Neural progenitor cell (in vitro differentiated cells): ENCODE measurements around the gene RNF133.

Experiments
- EZH2 ChIP-seq: fragments of 200-600 bp; sonication (generic); IDR thresholded peaks from 2 replicates; pipeline ENCODE4 v1.6.1; 2017; ENCODE audit warnings: antibody characterized with exemption, mild to moderate bottlenecking, moderate library complexity
- TF ChIP-seq, protein P1 (sequence below): fragments of 200-600 bp; sonication (generic); IDR thresholded peaks from 2 replicates; pipeline ENCODE4 v1.5.1; 2017; ENCODE audit warnings: antibody characterized with exemption, mild to moderate bottlenecking

DNA sequence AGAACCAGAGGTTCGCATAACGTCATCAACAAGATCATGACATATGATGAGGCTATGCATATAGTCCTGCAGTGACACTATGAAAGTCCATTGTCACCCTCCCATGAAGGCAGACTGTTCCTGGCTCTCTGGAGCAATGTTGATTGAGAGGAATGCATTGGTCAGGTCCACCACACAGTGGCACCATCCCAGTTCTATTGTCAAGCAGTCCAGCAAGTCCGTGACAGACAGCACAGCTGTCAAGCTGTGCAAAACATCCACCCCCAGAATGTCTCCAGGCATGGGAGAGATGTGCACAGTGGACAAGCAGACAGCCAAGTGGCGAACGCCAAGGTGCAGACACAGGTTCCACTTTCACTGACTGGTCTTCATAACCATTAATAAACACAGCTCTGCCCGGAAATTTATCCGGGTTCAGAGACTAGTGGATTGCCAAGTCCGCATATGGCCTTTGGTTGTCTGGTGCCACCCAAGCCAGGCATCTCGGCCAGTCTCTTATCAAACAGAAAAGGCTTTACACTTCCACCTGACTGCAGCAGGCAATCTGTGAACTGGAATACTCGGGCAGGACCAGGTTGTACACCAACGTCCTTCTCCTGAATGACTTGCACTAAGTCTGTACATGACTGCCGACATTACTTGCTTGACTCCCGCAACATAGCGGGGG, 7.2 kb downstream of the RNF133 start:
- TF ChIP-seq, protein P1, sequence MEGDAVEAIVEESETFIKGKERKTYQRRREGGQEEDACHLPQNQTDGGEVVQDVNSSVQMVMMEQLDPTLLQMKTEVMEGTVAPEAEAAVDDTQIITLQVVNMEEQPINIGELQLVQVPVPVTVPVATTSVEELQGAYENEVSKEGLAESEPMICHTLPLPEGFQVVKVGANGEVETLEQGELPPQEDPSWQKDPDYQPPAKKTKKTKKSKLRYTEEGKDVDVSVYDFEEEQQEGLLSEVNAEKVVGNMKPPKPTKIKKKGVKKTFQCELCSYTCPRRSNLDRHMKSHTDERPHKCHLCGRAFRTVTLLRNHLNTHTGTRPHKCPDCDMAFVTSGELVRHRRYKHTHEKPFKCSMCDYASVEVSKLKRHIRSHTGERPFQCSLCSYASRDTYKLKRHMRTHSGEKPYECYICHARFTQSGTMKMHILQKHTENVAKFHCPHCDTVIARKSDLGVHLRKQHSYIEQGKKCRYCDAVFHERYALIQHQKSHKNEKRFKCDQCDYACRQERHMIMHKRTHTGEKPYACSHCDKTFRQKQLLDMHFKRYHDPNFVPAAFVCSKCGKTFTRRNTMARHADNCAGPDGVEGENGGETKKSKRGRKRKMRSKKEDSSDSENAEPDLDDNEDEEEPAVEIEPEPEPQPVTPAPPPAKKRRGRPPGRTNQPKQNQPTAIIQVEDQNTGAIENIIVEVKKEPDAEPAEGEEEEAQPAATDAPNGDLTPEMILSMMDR = no peak
- no peak for TF ChIP-seq EZH2
